GM12875 (cell line): ENCODE data around the gene PRAME.

Experiments used
- H3K4me3 ChIP-seq: one replicate; pipeline ENCODE4 v1.5.1; 2011; ENCODE audit warnings: low read depth, low read length, control low read depth
- CTCF ChIP-seq: IDR thresholded peaks from 2 replicates; pipeline ENCODE4 v1.5.1; 2011; ENCODE audit warnings: low read depth, mild to moderate bottlenecking, control low read depth, inconsistent platforms, low read length, moderate library complexity, borderline replicate concordance; ENCODE audit not compliant: insufficient read depth

The PRAME gene

GRCh38 chr22:22527312-22527711 is 31.8 kb downstream of the PRAME start:
- H3K4me3 ChIP-seq = no peak overlapping the region
- TF ChIP-seq CTCF = no peak

GRCh38 chr22:22526125-22526912 is 32.7 kb downstream of the PRAME start:
- no peak for TF ChIP-seq CTCF
- no peak overlapping the region for H3K4me3 ChIP-seq

- no peak overlapping the region for H3K4me3 ChIP-seq
- TF ChIP-seq CTCF = no peak
Measured at GRCh38 chr22:22523494-22523893, 35.6 kb downstream of the PRAME start.

GRCh38 chr22:22521631-22522030 is 37.4 kb downstream of the PRAME start:
- no peak overlapping the region for H3K4me3 ChIP-seq
- TF ChIP-seq CTCF = no peak

- no peak for TF ChIP-seq CTCF
- no peak overlapping the region for H3K4me3 ChIP-seq
Measured at GRCh38 chr22:22520667-22521602, 38.1 kb downstream of the PRAME start.

- no peak within 1 kb of the TSS for H3K4me3 ChIP-seq
- TF ChIP-seq CTCF = no peak
Measured at GRCh38 chr22:22520020-22520656, 38.9 kb downstream of the PRAME start, which contains the start of gene ZNF280A. Gene ZNF280A (minus strand): TSS chr22:22520270. CDS start chr22:22515630, 4,640 bp downstream.
